ENCODE measurements around the gene LRMDA. TPM values are rescaled to one million over a fixed set of nuclear protein-coding genes. Genes with fewer than 3 reads are reported as not detected.

Gene LRMDA
- total and polyA plus RNA-seq, 2 donors (not counting 3 experiments of a cell fraction or from before 2014, with no cell fraction given): 9.7 to 18.0 TPM

DNA sequence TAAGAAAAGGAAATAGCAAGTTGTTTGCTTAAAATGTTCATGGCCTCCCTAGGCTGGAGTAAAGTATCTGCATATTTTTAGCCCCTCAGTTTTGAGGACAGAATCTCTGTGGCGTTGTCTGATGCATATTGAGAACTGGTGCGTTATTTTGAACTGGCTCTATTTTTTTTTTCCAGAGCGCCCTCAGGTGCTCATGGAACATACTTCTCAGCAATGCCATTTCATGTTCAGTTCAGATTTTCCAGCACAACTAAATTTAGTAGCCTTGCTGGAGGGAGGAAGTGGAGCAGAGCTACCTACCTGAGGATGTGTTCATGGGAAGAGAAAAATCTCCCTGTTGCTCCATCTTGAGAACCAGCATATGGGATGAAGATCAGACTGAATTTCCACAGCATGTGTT lies 870.5 kb downstream of the LRMDA start:
- BruUV-seq (replicated peaks): no TSS peak
- dilution Hi-C loops (cut with MboI; ENCODE audit: extremely low pct_ligation_motif_present, low sequenced_read_pairs): no loop called here
- DNase-seq (ENCODE audit: low read depth, low spot score) (no peak), FAIRE-seq (no peak)
- no peaks in the 10 kb centered on the region for H3K9me3 ChIP-seq (replicated peaks; ENCODE audit: control insufficient read depth, insufficient read depth, low read length)
- no peaks in the 10 kb centered on the region for H3K4me1 ChIP-seq (ENCODE audit: control insufficient read depth, extremely low read depth, insufficient read depth, low read length)
- H3K27me3 ChIP-seq (ENCODE audit: control insufficient read depth in 2 of 2, insufficient read depth in 2 of 2, low read length in 2 of 2): no peaks in the 10 kb centered on the region
- H3K27ac ChIP-seq (ENCODE audit: insufficient read depth, low read depth, low read length): no peak overlapping the region
- H3K36me3 ChIP-seq (ENCODE audit: control insufficient read depth in 2 of 2, extremely low read depth in 1 of 2, insufficient read depth in 2 of 2, low read length in 2 of 2): no peaks in the 10 kb centered on the region
- POLR2A ChIA-PET: no interaction called here
- intact Hi-C loops (cut with micrococcal nuclease): loop anchor here (2.0 to 5.0 kb wide), 2 partner anchors 245 to 265 kb away; no protein-coding TSS in a partner anchor
- TF ChIP-seq, protein P1, sequence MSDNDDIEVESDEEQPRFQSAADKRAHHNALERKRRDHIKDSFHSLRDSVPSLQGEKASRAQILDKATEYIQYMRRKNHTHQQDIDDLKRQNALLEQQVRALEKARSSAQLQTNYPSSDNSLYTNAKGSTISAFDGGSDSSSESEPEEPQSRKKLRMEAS (IDR thresholded peaks at IDR 0.05; ENCODE audit: insufficient read depth, insufficient read length): no peak
- TF ChIP-seq POLR2AphosphoS5 (IDR thresholded peaks at IDR 0.05; ENCODE audit: insufficient read depth, low read depth, low read length) (no peak), POLR2A (IDR thresholded peaks at IDR 0.05; ENCODE audit: low read depth, low read length) (no peak), MYC (IDR thresholded peaks at IDR 0.05; ENCODE audit: low read depth, low read length) (no peak), JUN (IDR thresholded peaks at IDR 0.05; ENCODE audit: borderline replicate concordance, insufficient read depth, insufficient read length, low read depth) (no peak), EZH2 (IDR thresholded peaks at IDR 0.05; ENCODE audit: borderline replicate concordance, low read depth, low read length, severe bottlenecking) (no peak), FOS (IDR thresholded peaks at IDR 0.05; ENCODE audit: borderline replicate concordance, insufficient read depth, low read length) (no peak), GATA2 (IDR thresholded peaks at IDR 0.05; ENCODE audit: insufficient read depth, insufficient read length, low read depth, low read length) (no peak)
- TF ChIP-seq, protein P2, sequence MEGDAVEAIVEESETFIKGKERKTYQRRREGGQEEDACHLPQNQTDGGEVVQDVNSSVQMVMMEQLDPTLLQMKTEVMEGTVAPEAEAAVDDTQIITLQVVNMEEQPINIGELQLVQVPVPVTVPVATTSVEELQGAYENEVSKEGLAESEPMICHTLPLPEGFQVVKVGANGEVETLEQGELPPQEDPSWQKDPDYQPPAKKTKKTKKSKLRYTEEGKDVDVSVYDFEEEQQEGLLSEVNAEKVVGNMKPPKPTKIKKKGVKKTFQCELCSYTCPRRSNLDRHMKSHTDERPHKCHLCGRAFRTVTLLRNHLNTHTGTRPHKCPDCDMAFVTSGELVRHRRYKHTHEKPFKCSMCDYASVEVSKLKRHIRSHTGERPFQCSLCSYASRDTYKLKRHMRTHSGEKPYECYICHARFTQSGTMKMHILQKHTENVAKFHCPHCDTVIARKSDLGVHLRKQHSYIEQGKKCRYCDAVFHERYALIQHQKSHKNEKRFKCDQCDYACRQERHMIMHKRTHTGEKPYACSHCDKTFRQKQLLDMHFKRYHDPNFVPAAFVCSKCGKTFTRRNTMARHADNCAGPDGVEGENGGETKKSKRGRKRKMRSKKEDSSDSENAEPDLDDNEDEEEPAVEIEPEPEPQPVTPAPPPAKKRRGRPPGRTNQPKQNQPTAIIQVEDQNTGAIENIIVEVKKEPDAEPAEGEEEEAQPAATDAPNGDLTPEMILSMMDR (IDR thresholded peaks at IDR 0.05; ENCODE audit: extremely low read depth in 1 of 2, insufficient read depth in 1 of 2, low read depth in 1 of 2, low read length in 2 of 2): no peak
- no peaks in the 10 kb centered on the region for H4K20me1 ChIP-seq (replicated peaks; ENCODE audit: control insufficient read depth, extremely low read depth, insufficient read depth, low read length)
- H3K9ac ChIP-seq (replicated peaks; ENCODE audit: extremely low read depth, insufficient read depth, low read length): no peak overlapping the region
- H3K4me2 ChIP-seq (ENCODE audit: insufficient read depth, low read length): no peak overlapping the region
- CTCF ChIA-PET: no interaction called here
- no peak overlapping the region for H3K4me3 ChIP-seq (replicated peaks in 1 of 3; ENCODE audit: insufficient read depth in 1 of 3, low read depth in 1 of 3, low read length in 3 of 3)
- no peaks in the 10 kb centered on the region for H3K79me2 ChIP-seq (ENCODE audit: control insufficient read depth, insufficient read depth, low read length)
- H3K9me1 ChIP-seq (replicated peaks; ENCODE audit: control insufficient read depth, extremely low read depth, insufficient read depth, low read length): no peaks in the 10 kb centered on the region
- no peak overlapping the region for H2AFZ ChIP-seq (ENCODE audit: low read depth, low read length)
